HG03520 (cell line): ENCODE results near the gene TKT.

Source experiments
- ATAC-seq: cut with Tn5 transposase; IDR thresholded peaks from one replicate; pipeline ENCODE4 v1.9.1; 2021; ENCODE audit warnings: mild to moderate bottlenecking, moderate library complexity; ENCODE audit not compliant: unreplicated experiment

Gene TKT

DNA sequence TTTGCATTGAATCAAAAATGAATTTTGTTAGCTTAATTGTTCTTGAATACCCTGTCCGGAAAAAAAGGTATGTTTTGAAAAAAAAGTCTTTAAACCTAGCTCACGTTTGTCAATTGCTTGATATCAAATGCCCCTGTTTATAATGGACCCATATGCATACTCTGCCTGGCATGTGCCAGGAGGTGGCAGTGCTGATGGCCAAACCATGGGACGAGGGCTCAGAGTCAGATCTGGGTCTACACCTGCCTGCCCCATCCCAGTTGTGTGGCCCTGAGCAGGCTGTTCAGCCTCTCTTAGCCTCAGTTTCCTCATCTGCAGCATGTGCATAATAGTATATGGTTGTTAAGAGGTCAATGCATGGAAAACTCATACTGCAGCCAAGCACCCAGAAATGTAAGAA lies 56.0 kb downstream of the TKT start:
- no peak for ATAC-seq

- ATAC-seq = no peak
These were observed 56.8 kb downstream of the TKT start for GRCh38 chr3:53198996-53199395.

DNA sequence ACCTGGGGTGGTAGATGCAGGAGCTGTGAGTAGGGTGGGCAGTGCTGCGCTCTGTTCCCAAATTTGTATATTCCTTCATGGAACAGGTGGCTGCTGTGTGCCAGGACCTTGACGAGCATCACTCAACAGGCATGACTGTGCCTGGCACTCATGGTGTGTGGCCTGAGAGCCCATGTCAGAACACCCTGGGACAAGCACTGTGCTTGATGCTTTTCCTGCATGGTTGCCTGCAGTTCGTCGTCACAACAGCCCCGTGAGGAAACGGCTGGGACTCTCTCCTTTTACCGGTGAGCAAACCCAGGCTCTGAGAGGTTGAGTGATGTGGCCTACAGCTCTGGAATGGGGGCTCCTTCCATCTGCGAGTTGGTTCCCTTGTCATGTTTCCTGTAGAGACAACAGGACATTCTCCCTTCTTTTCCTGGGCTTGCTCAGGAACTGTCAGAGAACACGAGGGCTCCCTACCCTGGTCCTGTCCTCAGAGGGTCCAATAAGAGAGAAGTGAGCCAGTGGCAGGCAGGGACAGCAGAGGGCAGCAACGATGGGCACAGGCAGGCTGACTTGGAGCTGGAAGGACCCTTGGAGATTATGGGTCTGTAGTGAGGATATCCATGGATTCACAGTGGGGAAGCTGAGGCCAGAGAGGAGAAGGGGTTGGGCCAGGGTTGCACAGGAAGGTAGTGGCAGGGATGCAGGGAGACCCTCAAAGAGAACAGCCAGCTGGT lies 57.4 kb downstream of the TKT start:
- ATAC-seq = no peak

DNA sequence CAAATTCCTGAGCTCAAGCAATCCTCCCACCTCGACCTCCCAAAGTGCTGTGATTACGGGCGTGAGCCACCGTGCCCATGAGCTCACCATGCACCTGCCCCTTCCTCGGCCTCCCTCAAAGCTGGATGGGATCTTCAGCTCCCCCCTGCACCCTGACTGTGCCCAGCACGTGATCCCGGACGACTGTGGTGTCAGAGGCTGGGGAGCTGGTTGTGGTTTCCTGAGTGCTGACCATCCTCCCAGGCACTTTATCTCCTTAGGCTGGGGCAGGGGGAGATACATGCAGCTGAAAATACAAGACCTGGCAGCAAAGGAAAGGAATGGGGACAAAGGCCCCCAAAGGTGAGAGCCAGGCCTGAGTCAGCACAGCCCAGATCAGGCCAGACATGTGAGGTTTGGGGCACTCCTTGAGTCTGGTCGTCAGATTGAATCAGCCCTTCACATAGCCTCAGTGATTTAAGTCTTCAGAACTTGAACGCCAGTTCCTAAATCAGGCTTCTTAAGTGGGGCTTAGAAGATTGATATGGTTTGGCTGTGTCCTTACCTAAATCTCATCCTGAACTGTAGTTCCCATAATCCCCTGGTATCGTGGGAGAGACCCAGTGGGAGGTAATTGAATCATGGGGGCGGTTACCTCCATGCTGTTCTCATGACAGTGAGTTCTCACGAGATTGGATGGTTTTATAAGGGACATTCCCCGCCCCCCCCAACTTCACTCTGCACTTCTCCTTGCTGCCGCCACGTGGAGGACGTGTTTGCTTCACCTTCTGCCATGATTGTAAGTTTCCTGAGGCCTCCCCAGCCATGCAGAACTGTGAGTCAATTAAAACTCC lies 59.0 kb downstream of the TKT start:
- no peak for ATAC-seq

- no peak for ATAC-seq
These were observed 59.9 kb downstream of the TKT start for GRCh38 chr3:53195602-53196574.

DNA sequence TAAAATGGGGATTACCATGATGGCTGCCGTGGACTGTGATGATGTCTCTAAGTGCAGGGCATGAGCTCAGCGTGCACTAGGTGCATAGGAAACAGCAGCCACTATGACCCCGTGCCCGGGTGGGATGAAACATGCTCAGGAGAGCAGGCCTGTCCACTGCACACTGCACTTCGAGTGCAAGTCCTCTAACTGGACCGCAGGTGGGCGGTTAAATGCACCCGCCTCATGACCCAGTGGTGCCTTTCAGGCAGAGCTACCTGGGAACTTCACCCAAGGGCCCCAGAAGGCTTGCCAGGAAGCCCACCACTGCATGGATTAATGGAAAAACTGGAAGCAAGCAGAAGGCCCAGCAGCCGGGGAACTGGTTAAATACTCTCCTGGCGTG lies 60.8 kb downstream of the TKT start:
- no peak for ATAC-seq

GRCh38 chr3:53194210-53195065 lies 61.4 kb downstream of the TKT start:
- ATAC-seq = no peak

GRCh38 chr3:53193466-53194209 lies 62.2 kb downstream of the TKT start:
- no peak for ATAC-seq

- ATAC-seq = no peak
These were observed 63.2 kb downstream of the TKT start for GRCh38 chr3:53192608-53193007.

GRCh38 chr3:53191836-53192480 lies 63.9 kb downstream of the TKT start:
- ATAC-seq = no peak

- no peak for ATAC-seq
These were observed 65.2 kb downstream of the TKT start for GRCh38 chr3:53190659-53191058.

DNA sequence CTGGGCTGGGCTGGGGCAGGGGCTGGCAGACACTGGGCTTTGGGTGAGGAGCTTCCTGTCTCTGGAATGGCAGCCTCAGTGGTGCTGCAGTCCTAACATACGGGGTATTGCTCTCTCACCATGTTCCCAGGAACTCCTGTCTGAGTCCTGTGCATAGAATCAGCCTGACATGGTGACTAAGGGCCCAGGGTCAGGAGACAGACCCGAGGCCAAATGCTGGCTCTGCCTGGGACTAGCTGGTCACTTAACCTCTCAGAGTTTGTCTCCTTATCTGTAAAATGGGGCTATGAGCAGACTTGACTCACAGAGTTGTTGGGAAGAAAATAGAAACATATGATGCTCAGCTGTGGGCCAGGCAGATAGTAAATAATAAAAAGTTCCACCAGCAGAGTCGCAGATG lies 66.5 kb downstream of the TKT start:
- ATAC-seq = no peak

DNA sequence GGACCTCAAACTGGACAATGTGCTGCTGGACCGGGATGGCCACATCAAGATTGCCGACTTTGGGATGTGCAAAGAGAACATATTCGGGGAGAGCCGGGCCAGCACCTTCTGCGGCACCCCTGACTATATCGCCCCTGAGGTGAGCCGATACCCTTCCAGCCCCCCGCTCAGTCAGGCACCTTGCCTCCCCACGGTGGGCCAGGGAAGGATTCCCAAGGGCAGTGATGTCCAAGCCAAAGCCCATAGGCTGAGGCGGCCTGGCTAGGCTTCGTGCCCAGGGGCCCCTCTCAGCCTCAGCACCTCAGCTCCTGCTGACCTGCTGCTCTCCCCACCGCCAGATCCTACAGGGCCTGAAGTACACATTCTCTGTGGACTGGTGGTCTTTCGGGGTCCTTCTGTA lies 67.1 kb downstream of the TKT start:
- no peak for ATAC-seq

- ATAC-seq = no peak
These were observed 67.6 kb downstream of the TKT start for GRCh38 chr3:53188136-53188685.

DNA sequence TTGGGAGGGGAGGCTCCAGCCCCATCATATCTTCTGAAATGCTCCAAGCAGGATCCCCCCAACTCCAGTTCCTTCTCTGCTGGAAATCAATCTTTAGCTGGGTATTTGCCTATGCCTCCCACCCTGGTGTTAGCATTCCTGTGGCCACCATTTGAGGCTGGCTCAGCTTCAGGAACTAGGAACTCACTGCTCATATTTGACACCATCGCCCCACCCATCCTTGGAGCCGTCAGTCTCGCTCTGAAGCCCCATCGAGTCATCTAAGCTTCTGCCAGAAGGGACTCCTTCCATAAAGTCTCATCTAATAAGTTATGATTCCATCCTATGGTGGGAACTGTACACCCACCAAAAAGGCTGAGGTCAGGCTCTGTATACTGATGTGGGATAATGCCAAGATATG lies 68.4 kb downstream of the TKT start:
- no peak for ATAC-seq

- no peak for ATAC-seq
These were observed 69.1 kb downstream of the TKT start for GRCh38 chr3:53186726-53187125.

- ATAC-seq = no peak
These were observed 69.9 kb downstream of the TKT start for GRCh38 chr3:53185761-53186465.

DNA sequence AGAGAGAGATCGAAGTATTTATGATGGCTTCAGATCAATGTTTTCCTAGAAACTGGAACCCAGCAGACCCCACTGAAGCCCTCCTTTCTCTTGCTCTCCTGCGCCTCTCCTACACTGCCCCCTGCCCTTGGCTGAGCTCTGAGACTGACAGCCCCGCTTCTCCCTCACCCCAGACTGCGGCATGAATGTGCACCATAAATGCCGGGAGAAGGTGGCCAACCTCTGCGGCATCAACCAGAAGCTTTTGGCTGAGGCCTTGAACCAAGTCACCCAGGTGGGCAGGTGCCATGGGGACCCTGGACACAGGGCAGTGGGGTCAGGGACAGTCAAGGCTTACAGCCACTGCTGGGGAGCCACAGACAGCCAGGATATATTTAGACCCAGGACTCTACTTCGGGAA lies 71.1 kb downstream of the TKT start:
- no peak for ATAC-seq
